Erythroblast (primary cell): Measurements from ENCODE around the gene XCL1.

Source experiments
- GATA1 ChIP-seq: IDR thresholded peaks from 2 replicates; pipeline ENCODE4 v1.6.1; 2011; ENCODE audit warnings: low read depth, mild to moderate bottlenecking, control low read depth, low read length, moderate library complexity
- POLR2A ChIP-seq: IDR thresholded peaks from 2 replicates; pipeline ENCODE4 v1.6.1; 2011; ENCODE audit warnings: mild to moderate bottlenecking, low read length

DNA sequence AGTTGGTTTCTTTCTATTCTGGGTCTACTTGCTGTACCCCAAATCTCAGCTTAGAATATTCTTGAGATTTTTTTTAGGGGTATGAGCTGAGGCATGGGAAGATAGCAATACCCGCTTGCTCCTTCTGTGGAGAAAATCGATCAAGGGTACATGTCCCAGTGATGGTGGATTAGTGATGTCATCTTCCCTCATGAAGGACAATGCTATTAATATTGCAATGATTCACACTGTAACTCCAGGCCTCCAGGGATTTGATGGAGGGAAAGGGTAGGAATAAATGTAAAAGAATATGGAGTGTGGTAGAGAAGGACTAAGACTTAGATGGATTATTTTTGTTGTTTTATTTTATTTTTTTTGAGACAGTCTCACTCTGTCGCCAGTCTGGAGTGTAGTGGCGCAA, 47.4 kb downstream of the XCL1 start:
- no peak for TF ChIP-seq POLR2A
- TF ChIP-seq GATA1, result no peak
